ENCODE measurements around the gene GSTT2. TPM values are rescaled to one million over a fixed set of nuclear protein-coding genes. Genes with fewer than 3 reads are reported as not detected.

GSTT2 gene
- total RNA-seq, 2 experiments from 2014 or later: not detected

DNA sequence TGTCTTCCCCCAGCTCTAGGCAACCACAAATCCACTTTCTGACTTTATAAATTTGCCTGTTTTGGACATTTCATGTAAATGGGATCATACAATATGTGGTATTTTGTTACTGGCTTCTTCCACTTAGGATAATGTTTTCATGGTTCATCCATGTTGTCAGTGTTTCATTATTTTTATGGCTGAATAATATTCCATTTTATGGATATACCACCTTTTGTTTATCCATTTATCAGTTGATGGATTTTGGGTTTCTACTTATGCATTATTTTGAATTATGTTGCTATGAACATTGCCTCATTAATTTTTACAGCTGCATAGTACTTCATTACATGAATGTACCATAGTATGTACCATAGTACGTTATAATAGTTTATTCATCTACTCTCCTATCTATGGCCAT lies 36.2 kb downstream of the GSTT2 start:
- Mint-ChIP-seq H3K27me3 (no peaks in the 10 kb centered on the region), H3K4me3 (no peak overlapping the region), H3K4me1 (peaks cover 28% of the 10 kb centered on the region), H3K9me3 (peaks cover 7% of the 10 kb centered on the region), H3K27ac (no peak overlapping the region), H3K36me3 (peaks cover 21% of the 10 kb centered on the region)
- DNase-seq: no peak

DNA sequence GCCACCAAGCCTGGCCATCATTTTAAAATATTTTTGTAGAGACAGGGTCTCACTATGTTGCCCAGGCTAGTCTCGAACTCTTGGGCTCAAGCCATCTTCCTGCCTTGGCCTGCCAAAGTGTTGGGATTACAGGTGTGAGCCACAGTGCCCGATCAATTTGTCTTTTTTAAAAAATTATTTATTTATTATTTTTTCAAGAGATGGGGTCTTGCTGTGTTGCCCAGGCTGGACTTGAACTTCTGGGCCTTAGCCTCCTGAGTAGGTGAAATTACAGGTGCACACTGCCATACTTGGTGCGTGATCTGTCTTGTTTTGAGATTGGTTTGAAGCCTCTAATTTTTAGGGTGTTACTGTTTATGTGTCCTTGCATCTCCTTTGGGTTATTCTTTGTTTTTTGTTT lies 41.4 kb downstream of the GSTT2 start:
- Mint-ChIP-seq H3K4me3 (no peak overlapping the region), H3K9me3 (peaks cover 18% of the 10 kb centered on the region), H3K4me1 (peaks cover 35% of the 10 kb centered on the region), H3K27me3 (no peaks in the 10 kb centered on the region), H3K27ac (no peak overlapping the region), H3K36me3 (peaks cover 54% of the 10 kb centered on the region)
- DNase-seq: no peak

DNA sequence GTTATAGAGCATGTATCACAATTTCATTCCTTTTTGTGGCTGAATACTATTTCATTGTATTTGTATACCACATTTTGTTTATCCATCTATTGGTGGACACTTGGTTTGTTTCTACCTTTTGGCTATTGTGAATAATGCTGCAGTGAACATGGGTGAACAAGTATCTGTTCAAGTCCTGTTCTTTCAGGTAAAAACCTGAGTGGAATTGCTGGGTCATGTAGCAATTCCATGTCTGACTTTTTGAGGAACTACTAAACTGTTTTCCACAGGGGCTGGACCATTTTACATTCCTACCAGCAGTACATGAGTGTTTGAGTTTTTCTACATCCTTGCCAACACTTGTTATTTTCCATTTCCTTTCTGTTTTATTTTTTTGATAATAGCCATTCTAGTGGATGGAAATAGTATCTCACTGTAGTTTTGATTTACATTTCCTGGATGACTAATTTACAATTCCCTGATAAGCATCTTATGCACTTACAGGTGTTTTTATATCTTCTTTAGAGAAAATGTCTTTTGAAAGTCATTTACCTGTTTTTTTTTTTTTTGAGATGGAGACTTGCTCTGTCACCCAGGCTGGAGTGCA lies 43.4 kb downstream of the GSTT2 start:
- Mint-ChIP-seq H3K4me3 (no peak overlapping the region), H3K27me3 (no peaks in the 10 kb centered on the region), H3K27ac (peak overlapping the region; percentile 77), H3K4me1 (peaks cover 36% of the 10 kb centered on the region), H3K36me3 (peaks cover 56% of the 10 kb centered on the region), H3K9me3 (peaks cover 16% of the 10 kb centered on the region)
- no peak for DNase-seq

DNA sequence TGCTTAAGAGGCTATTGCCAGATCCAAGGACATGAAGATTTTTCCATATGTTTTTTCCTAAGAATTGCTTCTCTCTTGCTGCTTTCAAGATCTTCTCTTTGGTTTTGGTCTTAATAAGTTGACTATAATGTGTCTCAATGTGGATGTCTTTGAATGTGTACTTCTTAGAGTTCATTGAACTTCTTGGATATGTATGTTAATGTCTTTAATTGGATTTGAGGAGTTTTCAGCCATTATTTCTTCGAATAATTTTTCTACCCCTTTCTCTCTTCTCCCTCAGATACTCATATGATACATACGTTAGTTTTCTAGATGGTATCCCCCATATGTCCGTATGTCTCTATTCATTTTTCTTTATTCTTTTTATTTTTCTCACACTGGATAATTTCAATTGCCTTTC lies 44.4 kb downstream of the GSTT2 start:
- Mint-ChIP-seq H3K4me3 (no peak overlapping the region), H3K9me3 (peaks cover 16% of the 10 kb centered on the region), H3K36me3 (peaks cover 56% of the 10 kb centered on the region), H3K4me1 (peaks cover 39% of the 10 kb centered on the region), H3K27me3 (no peaks in the 10 kb centered on the region), H3K27ac (peak overlapping the region; percentile 4)
- DNase-seq: no peak

DNA sequence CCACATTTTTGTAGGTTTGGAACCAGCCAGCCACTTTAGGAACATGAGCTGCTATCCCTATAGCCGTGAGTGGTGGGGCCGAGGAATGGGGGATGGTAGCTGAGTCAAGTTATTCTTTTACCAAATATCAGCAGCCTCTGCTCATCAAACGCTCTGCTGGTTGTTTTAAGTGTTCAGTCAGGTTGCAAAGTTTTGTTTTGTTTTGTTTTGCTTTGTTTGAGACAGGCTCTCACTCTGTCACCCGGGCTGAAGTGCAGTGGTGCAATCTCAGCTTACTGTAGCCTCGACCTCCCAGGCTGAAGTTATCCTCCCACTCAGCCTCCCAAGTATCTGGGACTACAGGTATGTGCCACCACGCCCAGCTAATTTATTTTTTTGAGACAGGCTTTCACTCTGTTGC lies 45.5 kb downstream of the GSTT2 start:
- no peak overlapping the region for H3K4me3 Mint-ChIP-seq
- DNase-seq: no peak
- H3K4me1 Mint-ChIP-seq: peaks cover 39% of the 10 kb centered on the region
- H3K36me3 Mint-ChIP-seq: peaks cover 57% of the 10 kb centered on the region
- H3K27ac Mint-ChIP-seq: no peak overlapping the region
- no peaks in the 10 kb centered on the region for H3K27me3 Mint-ChIP-seq
- H3K9me3 Mint-ChIP-seq: peaks cover 16% of the 10 kb centered on the region

DNA sequence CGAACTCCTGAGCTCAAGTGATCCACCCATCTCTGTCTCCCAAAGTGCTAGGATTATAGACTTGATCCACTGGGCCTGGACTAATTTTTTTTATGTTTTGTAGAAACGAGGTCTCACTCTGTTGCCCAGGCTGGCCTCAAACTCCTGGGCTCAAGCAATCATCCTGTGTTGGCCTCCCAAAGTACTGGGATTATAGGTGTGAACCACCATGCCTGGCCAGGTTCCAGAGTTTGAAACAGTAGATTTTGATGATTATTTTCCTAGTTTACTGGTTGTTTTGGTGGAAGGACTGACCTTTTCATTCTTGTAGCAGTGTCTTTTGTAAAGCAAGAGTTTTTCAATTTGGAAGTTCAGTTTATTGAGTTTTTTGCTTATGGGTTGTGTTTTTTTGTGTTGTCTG lies 46.1 kb downstream of the GSTT2 start:
- H3K27me3 Mint-ChIP-seq: no peaks in the 10 kb centered on the region
- H3K4me3 Mint-ChIP-seq: no peak overlapping the region
- H3K9me3 Mint-ChIP-seq: peaks cover 16% of the 10 kb centered on the region
- H3K27ac Mint-ChIP-seq: no peak overlapping the region
- no peak for DNase-seq
- H3K36me3 Mint-ChIP-seq: peaks cover 55% of the 10 kb centered on the region
- peaks cover 39% of the 10 kb centered on the region for H3K4me1 Mint-ChIP-seq

DNA sequence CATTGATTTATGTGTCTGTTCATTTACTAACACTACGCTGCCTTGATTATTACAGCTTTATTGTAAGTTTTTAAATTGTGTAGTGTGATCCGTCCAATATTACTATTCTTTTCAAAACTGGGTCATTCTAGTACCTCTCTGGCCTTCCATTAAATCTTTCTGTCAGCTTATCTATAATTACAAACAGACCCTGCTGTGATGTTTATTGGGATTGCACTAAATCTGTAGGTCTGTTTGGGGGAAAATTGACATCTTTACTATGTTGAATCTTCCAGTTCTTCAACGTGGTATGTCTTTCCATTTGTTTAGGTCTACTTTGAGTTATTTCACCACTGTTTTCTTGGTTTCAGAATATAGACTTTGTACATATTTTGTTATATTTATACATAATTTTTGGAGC lies 46.8 kb downstream of the GSTT2 start:
- DNase-seq: no peak
- Mint-ChIP-seq H3K4me3 (no peak overlapping the region), H3K9me3 (peaks cover 16% of the 10 kb centered on the region), H3K36me3 (peaks cover 52% of the 10 kb centered on the region), H3K27ac (no peak overlapping the region), H3K4me1 (peaks cover 37% of the 10 kb centered on the region), H3K27me3 (no peaks in the 10 kb centered on the region)

DNA sequence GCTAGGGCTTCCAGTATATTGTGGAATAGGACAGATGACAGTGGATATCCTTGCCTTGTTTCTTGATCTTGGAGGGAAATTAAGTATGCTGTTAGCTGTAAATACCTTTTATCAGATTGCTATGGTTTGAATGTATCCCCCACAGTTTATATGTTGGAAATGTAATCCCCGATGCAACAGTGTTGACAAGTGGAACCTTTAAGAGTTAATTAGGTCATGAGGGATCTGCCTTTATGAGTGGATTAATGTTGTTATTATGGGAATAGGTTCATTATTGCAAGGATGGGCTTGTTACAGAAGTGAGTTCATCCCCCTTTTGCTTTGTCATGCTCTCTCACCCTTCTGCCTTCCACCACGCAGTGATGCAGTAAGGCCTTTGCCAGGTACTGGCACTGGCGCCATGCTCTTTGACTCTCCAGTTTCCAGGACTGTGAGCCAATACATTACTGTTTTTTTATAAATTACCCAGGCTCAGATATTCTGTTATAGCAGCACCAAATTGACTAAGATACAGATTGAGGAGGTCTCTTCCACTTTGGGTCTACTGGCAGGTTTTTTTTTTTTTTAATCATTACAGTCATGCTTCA lies 47.5 kb downstream of the GSTT2 start:
- Mint-ChIP-seq H3K9me3 (peaks cover 12% of the 10 kb centered on the region), H3K4me1 (peaks cover 37% of the 10 kb centered on the region), H3K27ac (no peak overlapping the region), H3K4me3 (no peak overlapping the region), H3K27me3 (no peaks in the 10 kb centered on the region), H3K36me3 (peaks cover 47% of the 10 kb centered on the region)
- no peak for DNase-seq

DNA sequence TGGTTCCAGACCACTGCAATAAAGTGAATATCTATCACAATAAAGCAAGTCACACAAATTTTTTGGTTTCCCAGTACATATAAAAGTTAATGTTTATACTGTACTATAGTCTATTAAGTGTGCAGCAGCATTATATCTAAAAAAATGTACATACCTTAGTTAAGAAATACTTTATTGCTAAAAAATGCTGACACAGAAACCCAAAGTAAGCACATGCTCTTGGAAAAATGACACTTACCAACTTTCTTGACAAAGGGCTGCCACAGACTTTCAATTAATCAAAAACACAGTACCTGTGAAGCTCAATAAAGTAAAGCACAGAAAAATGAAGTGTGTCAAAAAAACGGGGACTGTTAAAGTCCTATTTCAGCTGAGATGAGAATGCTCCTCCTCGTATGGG lies 48.1 kb downstream of the GSTT2 start:
- H3K9me3 Mint-ChIP-seq: peaks cover 11% of the 10 kb centered on the region

DNA sequence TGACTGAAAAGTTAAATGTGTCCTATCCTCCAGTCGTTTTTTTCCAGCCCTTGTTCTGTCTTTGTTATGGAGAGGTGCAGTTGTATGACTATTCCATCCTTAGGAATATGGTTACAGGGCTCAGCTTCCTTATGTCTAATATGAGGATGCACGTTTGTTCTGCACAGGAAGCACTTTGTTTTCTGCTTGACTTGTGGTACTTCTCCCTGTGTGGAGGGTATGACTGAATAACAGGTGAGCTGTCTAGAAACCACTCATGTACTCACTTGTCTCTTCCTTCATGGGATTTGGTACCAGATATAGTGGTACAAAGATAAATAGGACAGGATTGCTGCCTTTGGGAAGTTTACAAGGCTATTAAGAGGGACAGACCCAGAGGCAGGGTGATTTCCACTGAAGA lies 48.6 kb downstream of the GSTT2 start:
- H3K36me3 Mint-ChIP-seq: peaks cover 37% of the 10 kb centered on the region
- H3K4me1 Mint-ChIP-seq: peaks cover 28% of the 10 kb centered on the region
- DNase-seq: no peak
- H3K4me3 Mint-ChIP-seq: no peak overlapping the region
- H3K27me3 Mint-ChIP-seq: no peaks in the 10 kb centered on the region
- H3K27ac Mint-ChIP-seq: no peak overlapping the region
- H3K9me3 Mint-ChIP-seq: peaks cover 10% of the 10 kb centered on the region

More for the DNA sequence above, 48.1 kb downstream of the GSTT2 start:
- peaks cover 34% of the 10 kb centered on the region for H3K4me1 Mint-ChIP-seq
- no peak for DNase-seq
- no peaks in the 10 kb centered on the region for H3K27me3 Mint-ChIP-seq
- H3K27ac Mint-ChIP-seq: no peak overlapping the region
- H3K36me3 Mint-ChIP-seq: peaks cover 42% of the 10 kb centered on the region
- no peak overlapping the region for H3K4me3 Mint-ChIP-seq

DNA sequence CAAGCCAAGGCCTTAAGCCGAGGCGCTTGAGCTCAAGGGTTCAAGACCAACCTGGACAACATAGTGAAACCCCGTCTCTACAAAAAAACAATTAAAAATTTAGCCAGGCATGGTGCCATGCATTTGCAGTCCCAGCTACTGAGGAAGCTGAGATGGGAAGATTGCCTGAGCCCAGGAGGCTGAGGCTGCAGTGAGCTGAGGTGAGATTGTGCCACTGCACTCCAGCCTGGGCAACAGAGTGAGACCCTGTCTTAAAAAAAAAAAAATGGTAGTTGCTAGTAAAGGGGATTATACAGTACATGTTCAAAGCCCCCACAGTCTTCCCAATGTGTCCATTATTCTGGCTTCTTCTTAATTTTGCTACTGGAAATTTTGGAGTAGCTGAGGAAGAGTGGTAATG lies 49.4 kb downstream of the GSTT2 start:
- H3K36me3 Mint-ChIP-seq: peaks cover 34% of the 10 kb centered on the region
- peaks cover 28% of the 10 kb centered on the region for H3K4me1 Mint-ChIP-seq
- H3K27ac Mint-ChIP-seq: no peak overlapping the region
- no peak overlapping the region for H3K4me3 Mint-ChIP-seq
- no peaks in the 10 kb centered on the region for H3K27me3 Mint-ChIP-seq
- H3K9me3 Mint-ChIP-seq: peaks cover 8% of the 10 kb centered on the region
- no peak for DNase-seq

DNA sequence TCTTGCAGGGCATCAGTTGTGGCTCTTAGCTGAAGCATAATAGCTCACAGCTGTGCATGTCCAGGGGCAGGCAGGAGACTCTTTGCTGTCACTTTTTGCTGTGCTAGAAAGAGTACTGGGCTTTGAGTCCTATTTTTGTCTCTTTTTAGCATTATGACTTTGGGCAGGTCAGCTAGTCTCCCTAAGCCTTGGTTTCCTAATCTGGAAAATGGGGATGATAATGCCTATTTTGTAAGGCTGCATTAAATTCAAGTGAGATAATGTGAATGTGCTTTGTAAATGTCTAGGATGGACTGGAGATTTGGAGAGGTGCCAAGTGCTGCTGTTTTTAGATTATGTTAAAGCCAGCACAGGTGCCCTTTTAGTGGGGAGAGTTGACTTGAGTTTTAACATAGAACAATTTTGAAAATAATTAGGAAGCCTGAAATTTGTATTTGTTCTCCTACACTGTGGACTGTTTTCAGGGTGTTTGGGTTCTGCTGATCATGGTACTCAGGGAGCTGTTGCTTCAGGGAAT lies 50.3 kb downstream of the GSTT2 start:
- peaks cover 35% of the 10 kb centered on the region for H3K4me1 Mint-ChIP-seq
- peaks cover 25% of the 10 kb centered on the region for H3K36me3 Mint-ChIP-seq
- no peak overlapping the region for H3K27ac Mint-ChIP-seq
- no peaks in the 10 kb centered on the region for H3K27me3 Mint-ChIP-seq
- no peaks in the 10 kb centered on the region for H3K9me3 Mint-ChIP-seq
- no peak for DNase-seq
- H3K4me3 Mint-ChIP-seq: no peak overlapping the region

Other genes with a start within 250 kb of the GSTT2 start
- 1 to 10 TPM; 1.9 to 2.4 TPM for gene ZNF70, start 229.0 kb upstream of the GSTT2 start, total RNA-seq
- gene VPREB3, start 225.7 kb upstream of the GSTT2 start, total RNA-seq: under 1 TPM in 1 of 2 experiments, not detected in 1; 0.48 TPM
- gene C22orf15, start 217.1 kb upstream of the GSTT2 start, total RNA-seq: under 1 TPM; 0.33 to 0.74 TPM
- gene CHCHD10, start 212.2 kb upstream of the GSTT2 start, total RNA-seq: 100 to 1,000 TPM; 224 to 241 TPM
- gene MMP11, start 207.3 kb upstream of the GSTT2 start, total RNA-seq: under 1 TPM; 0.44 to 0.64 TPM
- gene SMARCB1, start 193.2 kb upstream of the GSTT2 start, total RNA-seq: 10 to 100 TPM; 94.3 to 94.5 TPM
- 1 to 10 TPM; 4.0 to 5.9 TPM for gene DERL3, start 141.1 kb upstream of the GSTT2 start, total RNA-seq
- 1 to 10 TPM; 5.2 to 5.9 TPM for gene SLC2A11, start 122.3 kb upstream of the GSTT2 start, total RNA-seq
- gene MIF, start 85.8 kb upstream of the GSTT2 start, total RNA-seq: 1,000 to 10,000 TPM; 1,236 to 1,275 TPM
- not detected for gene GSTT2B, start 18.9 kb upstream of the GSTT2 start, total RNA-seq
- gene DDTL, start 13.2 kb upstream of the GSTT2 start, total RNA-seq: not detected
- 100 to 1,000 TPM; 103 to 108 TPM for gene DDT, start 5.7 kb upstream of the GSTT2 start, total RNA-seq
- not detected for gene GSTT4, start 25.3 kb downstream of the GSTT2 start, total RNA-seq
- 10 to 100 TPM; 71.0 to 75.8 TPM for gene CABIN1, start 31.2 kb downstream of the GSTT2 start, total RNA-seq
- under 1 TPM; 0.56 to 0.80 TPM for gene SUSD2, start 201.4 kb downstream of the GSTT2 start, total RNA-seq